ENCODE measurements around the gene ELAVL3.

ELAVL3 gene

GRCh38 chr19:11405846-11406643, 74.8 kb downstream of the ELAVL3 start:
- no peak for DNase-seq

GRCh38 chr19:11404588-11405222, 76.1 kb downstream of the ELAVL3 start:
- DNase-seq: no peak

GRCh38 chr19:11401808-11402543, 78.9 kb downstream of the ELAVL3 start:
- no peak for DNase-seq

All from stimulated activated CD4-positive, alpha-beta T cell treated with anti-CD3 and anti-CD28 coated beads, Interleukin-2, amount 100 ng/mL, for 48 hours (primary cell).